ENCODE measurements around the gene TACC3.

The TACC3 gene

GRCh38 chr4:1721003-1721665 lies at the start of gene TACC3, which contains the start of gene TMEM129:
TSS of gene TACC3 (plus strand) at chr4:1721521. CDS start at chr4:1723422, 1,901 bp downstream.
TSS of gene TMEM129 (minus strand) at chr4:1721323. CDS start at chr4:1720837, 486 bp downstream.
- in situ Hi-C loops (cut with MboI; ENCODE audit: low sequenced_read_pairs) = no loop called here

- in situ Hi-C loops (cut with MboI; ENCODE audit: low sequenced_read_pairs) = no loop called here
These were observed 47.6 kb upstream of the TACC3 start for GRCh38 chr4:1673671-1674070.

GRCh38 chr4:1674682-1675081 lies 46.6 kb upstream of the TACC3 start:
- in situ Hi-C loops (cut with MboI; ENCODE audit: low sequenced_read_pairs) = no loop called here

- in situ Hi-C loops (cut with MboI; ENCODE audit: low sequenced_read_pairs) = no loop called here
These were observed 46.1 kb upstream of the TACC3 start for GRCh38 chr4:1675136-1675801.

- in situ Hi-C loops (cut with MboI; ENCODE audit: low sequenced_read_pairs) = no loop called here
These were observed 45.6 kb upstream of the TACC3 start for GRCh38 chr4:1675802-1676137.

DNA sequence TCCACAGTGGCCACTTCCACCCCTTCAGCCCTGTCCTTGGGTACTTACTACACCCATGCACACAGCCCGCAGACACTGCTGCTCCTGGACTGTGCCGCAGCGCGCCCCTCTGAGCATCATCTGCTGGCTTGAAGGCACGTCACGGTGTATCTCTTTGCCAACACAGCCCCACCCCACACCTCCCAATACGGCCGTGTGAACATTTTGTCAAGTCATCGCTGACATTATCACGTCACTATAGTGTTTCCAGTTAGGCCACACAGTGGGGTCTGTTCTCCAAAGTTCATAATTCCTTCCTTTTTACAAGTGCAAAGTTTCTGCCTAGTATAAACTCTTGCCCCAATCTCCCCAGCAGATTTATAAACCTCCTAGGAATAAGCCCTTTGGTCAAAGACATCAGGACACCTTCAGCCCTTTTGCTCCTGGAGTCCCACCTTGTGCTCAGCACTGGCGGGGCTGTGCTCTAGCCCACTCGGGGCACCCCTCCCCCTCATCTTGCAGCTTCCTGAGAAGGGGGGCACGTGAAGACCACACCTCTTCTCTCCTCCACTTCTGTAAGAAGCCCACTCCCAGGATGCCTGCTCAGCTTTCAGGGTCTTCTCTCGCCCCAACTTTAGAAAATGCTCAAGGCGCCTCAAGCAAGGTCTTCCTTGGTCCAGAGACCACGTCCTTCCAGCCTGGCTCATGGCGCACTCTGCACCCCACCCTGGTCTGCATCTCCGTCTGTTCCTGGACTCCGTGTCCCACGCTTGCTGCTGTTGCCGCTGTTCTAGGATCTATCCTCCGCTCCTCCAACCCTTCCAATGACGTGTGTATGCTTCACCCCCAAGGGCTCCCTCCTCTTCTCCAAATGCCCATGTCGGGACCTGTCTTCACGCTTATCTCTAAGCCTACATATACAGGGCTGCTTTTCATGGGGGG lies 44.5 kb upstream of the TACC3 start:
- in situ Hi-C loops (cut with MboI; ENCODE audit: low sequenced_read_pairs) = no loop called here

DNA sequence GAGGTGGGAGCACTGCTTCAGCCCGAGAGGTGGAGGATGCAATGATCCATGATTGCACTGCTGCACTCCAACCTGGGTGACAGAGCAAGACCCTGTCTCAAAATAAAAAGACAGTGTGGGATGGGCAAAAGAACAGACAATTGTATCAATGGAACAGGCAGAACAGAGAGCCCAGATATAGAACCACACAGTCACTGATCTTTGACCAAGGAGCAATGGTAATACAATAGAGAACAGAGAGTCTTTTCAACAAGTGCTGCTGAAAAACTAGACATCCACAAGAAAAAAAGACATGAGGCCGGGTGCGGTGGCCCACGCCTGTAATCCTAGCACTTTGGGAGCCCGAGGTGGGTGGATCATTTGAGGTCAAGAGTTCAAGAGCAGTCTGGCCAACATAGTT lies 43.1 kb upstream of the TACC3 start:
- in situ Hi-C loops (cut with MboI; ENCODE audit: low sequenced_read_pairs) = no loop called here

DNA sequence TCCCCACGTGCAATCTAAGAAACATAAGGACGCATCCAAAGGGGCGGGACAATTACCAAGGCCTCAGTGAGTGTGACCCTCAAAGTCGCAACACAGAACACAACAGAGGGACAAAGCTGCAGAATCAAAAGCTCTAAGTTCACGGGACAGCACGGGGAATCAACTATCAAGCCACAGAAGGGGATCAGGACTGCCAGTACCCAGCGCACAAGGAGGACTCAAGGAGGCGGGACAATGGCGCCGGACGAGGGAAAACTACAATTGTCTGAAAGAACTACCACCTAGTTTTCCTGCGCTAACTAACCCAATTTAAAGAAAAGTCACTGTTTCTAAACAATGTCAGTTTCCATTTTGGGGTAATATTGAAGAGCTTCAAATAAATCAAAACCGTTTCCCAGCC lies 38.5 kb upstream of the TACC3 start:
- in situ Hi-C loops (cut with MboI; ENCODE audit: low sequenced_read_pairs) = no loop called here

- in situ Hi-C loops (cut with MboI; ENCODE audit: low sequenced_read_pairs) = no loop called here
These were observed 38.0 kb upstream of the TACC3 start for GRCh38 chr4:1683261-1683735.

DNA sequence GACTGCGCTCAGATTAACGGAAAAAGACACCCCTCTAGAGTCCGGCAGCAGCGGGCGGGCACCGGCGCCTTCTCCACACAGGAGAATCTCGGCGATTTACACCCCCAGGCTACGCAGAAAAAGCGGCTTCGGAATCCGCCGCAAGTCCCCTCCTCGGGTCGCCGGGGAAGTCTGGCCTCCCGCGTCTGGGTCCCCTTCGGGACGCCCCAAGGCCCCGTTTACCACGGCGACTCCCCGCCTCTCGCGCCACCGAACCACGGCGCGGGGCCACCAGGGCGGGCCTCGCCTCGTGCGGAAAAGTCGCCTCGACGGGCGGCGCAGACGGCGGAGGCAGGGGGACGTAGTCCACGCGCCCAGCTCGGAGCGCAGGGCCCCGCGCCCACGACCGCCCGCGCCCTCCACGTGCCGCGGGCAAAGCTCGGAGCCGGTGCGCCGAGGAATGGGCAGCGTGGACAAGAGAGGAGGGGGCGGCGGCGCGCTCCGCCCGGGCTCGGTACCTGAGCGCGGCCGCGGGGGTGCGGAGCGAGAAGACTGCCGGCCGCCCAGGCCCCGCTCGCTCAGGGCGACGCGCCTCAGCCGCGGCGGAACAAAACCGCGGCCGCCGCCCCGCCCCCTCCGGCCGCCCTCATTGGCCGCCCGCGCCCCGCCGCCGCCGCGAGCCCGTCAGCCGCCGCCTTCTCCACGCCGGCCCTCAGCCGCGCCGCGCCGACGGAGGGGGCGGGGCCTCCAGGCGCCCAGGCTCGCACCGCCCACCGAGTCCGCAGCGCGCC lies 37.4 kb upstream of the TACC3 start, which contains the start of gene FAM53A:
Gene FAM53A (minus strand): TSS at position 578 of the 770 bp plus-strand sequence. CDS start 15,572 bp downstream, outside the sequence.
- in situ Hi-C loops (cut with MboI; ENCODE audit: low sequenced_read_pairs) = no loop called here

GRCh38 chr4:1684506-1685234 lies 36.7 kb upstream of the TACC3 start:
- in situ Hi-C loops (cut with MboI; ENCODE audit: low sequenced_read_pairs) = no loop called here

GRCh38 chr4:1685235-1686150 lies 35.8 kb upstream of the TACC3 start:
- in situ Hi-C loops (cut with MboI; ENCODE audit: low sequenced_read_pairs) = no loop called here

- in situ Hi-C loops (cut with MboI; ENCODE audit: low sequenced_read_pairs) = no loop called here
These were observed 34.8 kb upstream of the TACC3 start for GRCh38 chr4:1686440-1687036.

DNA sequence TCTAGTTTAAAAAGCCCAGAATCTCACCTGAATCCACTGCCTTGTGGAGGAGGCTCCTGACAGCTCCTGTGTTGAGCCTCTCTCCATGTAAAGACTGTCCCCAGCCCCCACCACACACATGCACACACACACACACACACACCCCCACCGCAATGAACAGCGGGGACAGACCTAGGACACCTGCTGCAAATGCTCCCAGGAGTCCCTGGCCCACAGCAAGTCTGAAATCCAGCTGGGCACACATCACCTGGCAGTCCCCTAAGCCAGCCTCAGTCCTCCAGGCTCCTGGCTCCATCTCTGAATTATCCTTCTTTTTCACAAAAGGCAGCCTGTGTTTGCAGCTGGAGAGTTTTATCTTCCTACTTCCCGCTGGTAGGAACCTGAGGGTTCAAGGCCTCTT lies 30.6 kb upstream of the TACC3 start:
- in situ Hi-C loops (cut with MboI; ENCODE audit: low sequenced_read_pairs) = no loop called here

DNA sequence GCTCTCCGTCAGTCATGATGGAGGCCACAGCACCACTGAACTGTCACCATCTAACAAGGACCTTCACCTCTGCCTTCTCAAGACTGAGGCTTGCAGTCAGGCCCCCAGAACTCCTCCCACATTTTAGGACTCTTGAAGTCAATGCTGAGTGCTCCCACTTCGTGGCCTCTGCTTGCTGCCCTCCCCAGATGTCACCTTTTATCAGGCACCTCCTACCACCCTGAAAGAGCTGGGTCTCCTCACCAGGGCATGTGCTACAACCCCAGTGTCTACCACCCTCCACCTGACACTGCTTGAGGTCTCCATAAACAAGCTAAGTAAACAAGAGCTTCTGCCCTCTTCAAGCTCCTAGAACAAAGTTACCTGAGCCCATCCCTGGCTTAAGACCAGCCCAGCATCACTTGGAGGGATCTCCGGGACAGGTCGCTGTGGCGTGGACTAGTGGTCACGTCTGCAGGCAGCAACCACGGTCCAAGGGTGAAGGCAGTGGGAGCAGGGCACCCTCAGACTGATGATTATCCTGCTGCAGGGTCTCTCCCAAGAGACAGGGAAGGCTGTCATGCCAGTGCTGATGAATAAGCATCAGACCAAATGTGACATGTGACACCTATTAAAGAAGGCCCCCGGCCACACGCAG lies 29.5 kb upstream of the TACC3 start:
- in situ Hi-C loops (cut with MboI; ENCODE audit: low sequenced_read_pairs) = no loop called here

GRCh38 chr4:1693131-1693896 lies 28.0 kb upstream of the TACC3 start:
- in situ Hi-C loops (cut with MboI; ENCODE audit: low sequenced_read_pairs) = no loop called here

- in situ Hi-C loops (cut with MboI; ENCODE audit: low sequenced_read_pairs) = no loop called here
These were observed 25.4 kb upstream of the TACC3 start for GRCh38 chr4:1695913-1696312.
